NB4 (cell line): ENCODE results near the gene SLFN5.
"Not testable (repeated sequence)": the region's sequence is repeated elsewhere in the genome, so short reads cannot be mapped to it uniquely, and the experiment has no call there.

Experiments used
- MAX ChIP-seq: IDR thresholded peaks from 2 replicates; pipeline ENCODE4 v1.6.1; 2011; ENCODE audit warnings: low read depth, low read length
- MYC ChIP-seq: IDR thresholded peaks from 2 replicates; pipeline ENCODE4 v1.6.1; 2011; ENCODE audit warnings: low read depth, low read length
- POLR2A ChIP-seq: IDR thresholded peaks from 2 replicates; pipeline ENCODE4 v1.6.1; 2011; ENCODE audit warnings: mild to moderate bottlenecking; ENCODE audit not compliant: insufficient read length; ENCODE audit errors: extremely low read depth
- TF ChIP-seq, protein P1 (sequence below): IDR thresholded peaks from one replicate; pipeline ENCODE4 v1.5.1; 2012; ENCODE audit warnings: low read depth, low read length

- TF ChIP-seq, protein P1, sequence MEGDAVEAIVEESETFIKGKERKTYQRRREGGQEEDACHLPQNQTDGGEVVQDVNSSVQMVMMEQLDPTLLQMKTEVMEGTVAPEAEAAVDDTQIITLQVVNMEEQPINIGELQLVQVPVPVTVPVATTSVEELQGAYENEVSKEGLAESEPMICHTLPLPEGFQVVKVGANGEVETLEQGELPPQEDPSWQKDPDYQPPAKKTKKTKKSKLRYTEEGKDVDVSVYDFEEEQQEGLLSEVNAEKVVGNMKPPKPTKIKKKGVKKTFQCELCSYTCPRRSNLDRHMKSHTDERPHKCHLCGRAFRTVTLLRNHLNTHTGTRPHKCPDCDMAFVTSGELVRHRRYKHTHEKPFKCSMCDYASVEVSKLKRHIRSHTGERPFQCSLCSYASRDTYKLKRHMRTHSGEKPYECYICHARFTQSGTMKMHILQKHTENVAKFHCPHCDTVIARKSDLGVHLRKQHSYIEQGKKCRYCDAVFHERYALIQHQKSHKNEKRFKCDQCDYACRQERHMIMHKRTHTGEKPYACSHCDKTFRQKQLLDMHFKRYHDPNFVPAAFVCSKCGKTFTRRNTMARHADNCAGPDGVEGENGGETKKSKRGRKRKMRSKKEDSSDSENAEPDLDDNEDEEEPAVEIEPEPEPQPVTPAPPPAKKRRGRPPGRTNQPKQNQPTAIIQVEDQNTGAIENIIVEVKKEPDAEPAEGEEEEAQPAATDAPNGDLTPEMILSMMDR: not testable (repeated sequence)
- not testable (repeated sequence) for TF ChIP-seq POLR2A, MAX, MYC
Observed at GRCh38 chr17:35194001-35194400, 48.9 kb upstream of the SLFN5 start, which contains the start of gene SLC35G3.
